Measurements from ENCODE around the gene CIDEA.

Gene CIDEA

DNA sequence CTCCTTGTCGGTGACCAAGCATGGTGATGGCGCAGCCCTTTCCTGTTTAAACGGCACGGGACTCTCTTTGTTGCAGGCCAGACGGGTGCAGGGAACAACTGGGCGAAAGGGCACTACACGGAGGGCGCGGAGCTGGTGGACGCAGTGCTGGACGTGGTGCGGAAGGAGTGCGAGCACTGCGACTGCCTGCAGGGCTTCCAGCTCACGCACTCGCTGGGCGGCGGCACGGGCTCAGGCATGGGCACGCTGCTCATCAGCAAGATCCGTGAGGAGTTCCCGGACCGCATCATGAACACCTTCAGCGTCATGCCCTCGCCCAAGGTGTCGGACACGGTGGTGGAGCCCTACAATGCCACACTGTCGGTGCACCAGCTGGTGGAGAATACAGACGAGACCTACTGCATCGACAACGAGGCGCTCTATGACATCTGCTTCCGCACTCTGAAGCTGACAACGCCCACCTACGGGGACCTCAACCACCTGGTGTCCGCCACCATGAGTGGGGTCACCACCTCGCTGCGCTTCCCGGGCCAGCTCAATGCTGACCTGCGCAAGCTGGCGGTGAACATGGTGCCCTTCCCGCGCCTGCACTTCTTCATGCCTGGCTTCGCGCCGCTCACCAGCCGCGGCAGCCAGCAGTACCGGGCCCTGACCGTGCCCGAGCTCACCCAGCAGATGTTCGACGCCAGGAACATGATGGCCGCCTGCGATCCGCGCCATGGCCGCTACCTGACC is 71.0 kb downstream of the CIDEA start:
- no peak for DNase-seq

DNA sequence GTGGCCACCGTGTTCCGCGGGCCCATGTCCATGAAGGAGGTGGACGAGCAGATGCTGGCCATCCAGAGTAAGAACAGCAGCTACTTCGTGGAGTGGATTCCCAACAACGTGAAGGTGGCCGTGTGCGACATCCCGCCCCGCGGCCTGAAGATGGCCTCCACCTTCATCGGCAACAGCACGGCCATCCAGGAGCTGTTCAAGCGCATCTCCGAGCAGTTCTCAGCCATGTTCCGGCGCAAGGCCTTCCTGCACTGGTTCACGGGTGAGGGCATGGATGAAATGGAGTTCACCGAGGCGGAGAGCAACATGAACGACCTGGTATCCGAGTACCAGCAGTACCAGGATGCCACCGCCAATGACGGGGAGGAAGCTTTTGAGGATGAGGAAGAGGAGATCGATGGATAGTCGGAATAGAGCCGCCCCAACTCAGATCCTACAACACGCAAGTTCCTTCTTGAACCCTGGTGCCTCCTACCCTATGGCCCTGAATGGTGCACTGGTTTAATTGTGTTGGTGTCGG is 71.6 kb downstream of the CIDEA start:
- DNase-seq = no peak

DNA sequence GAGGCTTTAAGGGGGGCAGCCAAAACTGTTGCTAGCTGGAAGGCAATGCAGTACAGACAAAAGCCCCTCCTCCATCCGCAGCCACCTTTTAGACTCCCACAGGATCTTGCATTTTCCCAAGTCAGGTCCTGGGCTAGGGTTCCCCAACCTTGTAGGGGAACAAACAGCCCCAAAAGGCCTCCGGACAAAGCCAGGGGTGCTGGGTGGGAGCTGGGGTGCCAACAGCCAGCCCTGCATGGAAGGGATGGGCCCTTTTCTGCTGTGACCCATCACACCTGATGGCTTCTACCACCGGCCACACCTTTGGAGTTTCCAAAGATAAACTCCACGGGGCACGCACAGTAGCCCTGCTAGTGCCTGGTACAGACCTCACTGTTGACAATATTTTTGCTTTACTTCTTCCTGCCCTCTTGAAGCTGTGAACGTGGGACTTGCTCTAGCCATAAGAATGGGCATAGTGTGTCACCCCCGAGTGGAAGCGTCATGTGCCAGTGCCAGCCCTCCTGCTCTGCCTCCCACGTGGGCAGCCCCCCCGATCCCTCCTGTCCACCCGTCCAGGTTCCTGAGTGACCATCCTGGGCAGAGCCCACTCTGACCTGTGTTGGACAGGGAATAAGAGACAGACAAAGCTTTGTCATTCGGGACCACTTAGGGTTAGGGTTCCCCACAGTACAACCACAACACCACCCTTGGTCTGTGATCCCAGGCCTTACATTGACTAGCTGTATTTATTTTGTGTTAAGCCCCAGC is 72.7 kb downstream of the CIDEA start:
- DNase-seq = no peak

Measured in stimulated activated CD4-positive, alpha-beta T cell treated with anti-CD3 and anti-CD28 coated beads, Interleukin-2, amount 100 ng/mL, for 24 hours (primary cell).